NCI-H2107 (cell line): ENCODE measurements around the gene GABRG3.
"Not testable (repeated sequence)": the region's sequence is repeated elsewhere in the genome, so short reads cannot be mapped to it uniquely, and the experiment has no call there.

Experiments
- DNase-seq: peaks from one replicate; lab custom pipeline; 2025; lab: John Stamatoyannopoulos, UW

GABRG3 gene

DNA sequence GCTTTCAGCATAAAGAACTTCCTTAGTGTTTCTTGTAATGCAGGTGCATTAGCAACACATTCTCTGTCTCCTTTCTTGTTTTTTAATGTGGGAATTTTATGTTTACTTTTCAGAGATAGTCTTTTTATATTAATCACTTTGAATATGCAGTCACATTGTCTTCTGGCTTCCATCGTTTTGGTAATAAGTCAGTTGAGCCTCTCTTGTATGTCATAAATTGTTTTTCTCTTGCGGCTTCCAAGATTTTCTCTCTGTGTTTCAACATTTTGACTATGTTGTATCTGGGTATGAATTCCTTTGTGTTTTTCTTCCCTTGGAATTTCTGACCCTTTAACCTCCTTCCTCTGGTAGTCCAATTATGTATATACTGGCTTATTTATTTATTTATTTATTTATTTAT is 25.3 kb downstream of the GABRG3 start:
- no peak for DNase-seq

DNA sequence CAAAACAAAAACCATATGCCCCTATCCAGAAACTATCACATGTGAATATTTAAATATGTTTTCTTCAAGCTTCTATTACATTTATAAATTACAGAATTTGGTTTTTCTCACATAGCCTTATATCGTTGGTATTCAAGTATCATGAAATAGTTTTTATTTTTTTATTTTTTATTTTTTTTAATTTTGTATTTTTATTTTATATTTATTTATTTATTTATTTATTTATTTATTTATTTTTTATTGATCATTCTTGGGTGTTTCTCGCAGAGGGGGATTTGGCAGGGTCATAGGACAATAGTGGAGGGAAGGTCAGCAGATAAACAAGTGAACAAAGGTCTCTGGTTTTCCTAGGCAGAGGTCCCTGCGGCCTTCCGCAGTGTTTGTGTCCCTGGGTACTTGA is 32.0 kb downstream of the GABRG3 start:
- DNase-seq: not testable (repeated sequence)

DNA sequence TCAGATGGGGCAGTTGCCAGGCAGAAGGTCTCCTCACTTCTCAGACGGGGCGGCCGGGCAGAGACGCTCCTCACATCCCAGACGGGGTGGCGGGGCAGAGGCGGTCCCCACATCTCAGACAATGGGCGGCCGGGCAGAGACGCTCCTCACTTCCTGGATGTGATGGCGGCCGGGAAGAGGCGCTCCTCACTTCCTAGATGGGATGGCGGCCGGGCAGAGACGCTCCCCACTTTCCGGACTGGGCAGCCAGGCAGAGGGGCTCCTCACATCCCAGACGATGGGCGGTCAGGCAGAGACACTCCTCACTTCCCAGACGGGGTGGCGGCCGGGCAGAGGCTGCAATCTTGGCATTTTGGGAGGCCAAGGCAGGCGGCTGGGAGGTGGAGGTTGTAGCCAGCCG is 33.2 kb downstream of the GABRG3 start:
- DNase-seq: not testable (repeated sequence)

DNA sequence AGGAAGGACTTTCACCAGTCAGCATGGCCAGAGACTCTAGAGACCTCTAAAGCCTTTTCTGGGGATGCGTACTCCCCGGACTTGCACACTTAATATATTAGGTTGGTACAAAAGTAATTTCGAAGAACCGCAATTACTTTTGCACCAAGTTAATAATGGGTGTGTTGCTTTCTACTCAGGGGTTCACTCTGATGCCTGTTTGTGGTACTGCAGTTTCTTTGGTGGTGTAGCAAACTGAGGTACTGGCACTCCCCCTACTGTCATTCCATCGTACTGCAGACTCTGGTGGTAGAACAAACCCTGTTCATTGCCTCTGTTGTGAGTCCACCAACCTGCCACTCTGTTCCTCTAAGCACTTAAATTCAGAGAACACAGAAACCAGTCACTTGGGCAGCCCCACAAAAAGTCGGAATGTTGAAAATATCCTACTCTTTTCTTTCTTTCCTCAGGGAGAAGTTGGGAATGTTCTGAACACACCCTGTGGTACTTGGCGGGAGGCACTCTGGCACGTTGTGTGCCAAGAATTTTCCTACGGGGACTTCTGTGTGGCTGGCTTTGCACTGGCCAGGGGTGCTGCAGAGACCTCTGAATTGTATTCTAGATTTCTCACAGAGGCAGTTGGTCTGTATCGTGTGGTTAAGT is 46.3 kb downstream of the GABRG3 start:
- no peak for DNase-seq

DNA sequence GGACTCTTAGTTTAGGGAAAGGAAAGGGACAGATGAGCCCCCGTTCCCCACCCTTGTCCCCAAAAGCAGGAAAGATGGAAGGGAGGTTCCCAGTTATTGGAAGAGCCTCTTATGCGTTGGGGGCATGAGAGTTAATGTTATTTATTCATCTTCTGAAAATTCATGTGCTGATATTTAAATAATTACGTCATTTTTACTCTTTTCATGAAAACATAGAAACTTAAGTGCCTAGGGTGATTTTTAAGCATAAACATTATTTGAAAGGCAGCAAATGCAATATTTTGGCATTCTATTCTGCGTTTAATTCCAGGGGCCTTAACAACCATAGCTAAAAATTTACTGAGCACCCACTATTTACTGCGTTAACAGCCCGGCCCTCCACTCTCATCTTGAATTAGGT is 48.7 kb downstream of the GABRG3 start:
- DNase-seq: no peak

DNA sequence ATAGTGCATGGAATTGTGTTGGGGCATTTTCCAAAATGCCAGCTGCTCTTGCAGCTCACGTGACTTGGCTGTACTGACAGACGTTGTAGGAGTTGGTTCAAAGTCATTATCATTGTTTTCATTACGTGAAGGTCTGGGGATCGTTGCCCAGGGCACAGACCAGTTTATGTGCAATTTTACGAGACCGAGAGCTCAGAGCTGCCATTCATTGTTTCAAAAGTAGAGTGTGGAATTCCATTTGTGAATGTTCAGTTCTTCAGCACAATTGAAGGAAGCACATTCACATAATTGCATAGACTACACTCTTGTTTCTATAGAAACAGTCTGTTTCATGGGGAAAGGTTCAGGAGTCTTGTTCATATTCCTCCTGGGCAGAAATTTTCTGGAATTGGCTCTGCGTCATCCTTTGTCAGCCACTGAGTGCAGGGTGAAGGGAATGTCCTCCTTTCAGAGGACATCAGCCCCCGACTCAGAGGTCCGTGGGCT is 54.5 kb downstream of the GABRG3 start:
- no peak for DNase-seq

DNA sequence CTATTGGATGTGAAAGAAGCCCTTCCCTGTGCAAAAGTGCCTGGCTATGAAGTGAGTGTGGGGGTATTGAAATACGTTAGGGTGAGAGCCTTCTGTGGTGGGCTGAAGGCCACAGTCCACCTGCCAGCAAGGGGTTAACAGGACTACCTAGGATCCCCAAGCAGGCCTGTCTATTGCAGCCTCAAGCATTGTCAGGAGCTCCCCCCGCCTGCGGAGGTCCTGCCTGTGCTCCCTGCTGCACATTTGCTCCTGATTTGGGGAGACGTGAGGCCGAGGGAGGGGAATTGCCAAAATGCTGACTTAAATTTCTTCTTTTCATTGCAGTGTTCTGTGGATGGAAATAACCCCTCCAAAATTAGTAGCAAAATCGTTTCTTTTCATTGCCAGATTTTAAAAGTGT is 56.2 kb downstream of the GABRG3 start:
- no peak for DNase-seq

DNA sequence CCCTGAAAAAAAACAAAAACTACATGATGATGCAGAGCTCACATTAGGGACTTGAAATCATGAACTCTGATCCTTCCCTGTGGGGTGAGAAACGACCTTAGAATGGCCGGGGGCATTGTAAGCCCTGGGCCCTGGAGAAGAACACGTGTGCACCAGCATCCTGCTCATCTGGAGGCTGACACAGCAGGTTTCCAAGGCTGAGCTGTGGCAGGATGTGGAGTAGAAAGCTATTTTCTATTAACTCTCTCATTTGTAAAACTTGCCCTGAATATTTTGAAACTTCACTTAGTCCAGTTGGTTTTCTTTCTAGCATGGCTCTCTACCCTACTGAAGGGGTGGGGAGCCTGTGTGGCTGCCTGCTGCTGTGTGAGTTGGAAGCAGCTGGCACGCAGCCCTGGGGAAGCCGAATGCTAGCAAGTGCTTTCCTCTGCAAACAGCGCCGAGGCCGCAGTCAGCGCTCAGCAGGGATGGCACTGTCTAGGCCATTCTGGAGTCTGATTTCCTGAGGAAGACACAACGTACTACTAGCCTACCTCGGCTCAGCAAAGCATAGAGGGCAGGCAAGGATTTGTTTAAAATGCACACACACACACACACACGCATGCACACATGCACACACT is 58.0 kb downstream of the GABRG3 start:
- DNase-seq: no peak

DNA sequence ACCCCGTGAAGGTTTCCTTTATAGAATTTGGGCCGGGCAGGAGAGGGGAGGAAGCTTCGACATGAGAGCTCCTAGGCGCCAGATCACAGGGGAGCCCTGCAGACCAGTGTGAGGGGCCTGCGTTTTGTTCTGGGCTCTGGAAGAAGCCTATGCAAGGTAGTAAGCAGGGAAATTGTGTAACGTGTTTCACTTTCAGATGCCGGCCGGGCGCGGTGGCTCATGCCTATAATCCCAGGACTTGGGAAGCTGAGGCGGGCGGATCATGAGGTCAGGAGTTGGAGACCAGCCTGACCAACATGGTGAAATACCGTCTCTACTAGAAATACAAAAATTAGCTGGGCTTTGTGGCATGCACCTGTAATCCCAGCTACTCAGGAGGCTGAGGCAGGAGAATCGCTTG is 65.2 kb downstream of the GABRG3 start:
- DNase-seq: no peak

DNA sequence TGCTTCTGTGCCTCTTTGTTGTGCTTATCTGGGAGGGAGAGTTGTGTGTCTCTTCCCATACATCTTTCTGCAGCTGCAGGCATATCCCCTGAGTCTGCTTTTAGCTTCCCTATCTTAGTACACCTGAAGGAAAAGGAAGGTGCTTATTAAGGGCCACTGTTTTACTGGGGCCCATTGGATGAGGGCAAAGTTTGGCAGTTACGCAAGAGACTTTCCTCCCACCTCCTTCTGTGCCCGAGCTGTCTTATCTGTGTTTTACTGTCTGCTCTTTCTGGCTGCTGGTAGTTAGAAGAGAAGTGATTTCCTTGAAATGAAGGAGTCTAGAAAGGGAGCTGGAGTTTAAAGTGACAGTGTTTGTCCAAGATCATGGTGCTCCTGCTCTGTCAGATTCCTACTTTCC is 66.5 kb downstream of the GABRG3 start:
- DNase-seq: no peak

DNA sequence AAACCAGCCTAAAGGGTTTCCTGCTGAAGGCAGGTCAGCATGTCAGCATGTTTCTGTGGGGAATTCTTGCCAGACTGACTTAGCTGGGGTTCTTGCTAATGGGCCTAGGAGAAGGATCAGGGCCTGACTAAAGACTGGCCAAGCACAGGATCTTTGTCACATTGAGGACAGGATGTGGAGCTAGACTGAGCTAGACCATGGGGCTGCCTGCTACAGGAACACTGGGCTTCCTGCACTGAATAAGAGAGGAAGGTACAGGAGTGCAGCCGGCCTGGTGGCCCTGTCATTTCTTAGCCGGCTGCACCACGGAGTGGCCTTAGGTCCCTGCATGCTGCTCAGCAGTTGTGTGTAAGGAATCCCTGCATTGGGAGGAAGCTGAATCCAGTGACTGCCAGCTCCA is 68.2 kb downstream of the GABRG3 start:
- DNase-seq: no peak

DNA sequence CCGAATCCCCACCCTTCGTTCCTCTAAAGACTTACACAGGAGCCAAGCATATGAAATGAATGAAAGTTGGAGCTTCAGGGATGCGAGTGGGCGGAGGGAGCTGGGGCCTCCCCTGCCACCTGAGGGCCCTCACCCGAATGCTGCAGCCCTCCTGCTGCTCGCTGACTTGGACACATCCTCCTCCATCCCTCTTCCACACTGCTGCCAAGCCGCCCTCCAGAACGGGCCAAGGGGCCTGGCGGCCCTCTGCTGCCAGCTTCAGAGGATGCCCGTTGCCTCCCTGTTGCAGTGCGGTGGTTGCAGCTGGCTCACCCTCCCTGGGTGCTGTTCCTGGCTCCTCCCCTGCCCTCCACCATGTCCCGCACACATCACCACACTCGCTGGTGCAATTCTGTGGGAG is 71.2 kb downstream of the GABRG3 start:
- no peak for DNase-seq

DNA sequence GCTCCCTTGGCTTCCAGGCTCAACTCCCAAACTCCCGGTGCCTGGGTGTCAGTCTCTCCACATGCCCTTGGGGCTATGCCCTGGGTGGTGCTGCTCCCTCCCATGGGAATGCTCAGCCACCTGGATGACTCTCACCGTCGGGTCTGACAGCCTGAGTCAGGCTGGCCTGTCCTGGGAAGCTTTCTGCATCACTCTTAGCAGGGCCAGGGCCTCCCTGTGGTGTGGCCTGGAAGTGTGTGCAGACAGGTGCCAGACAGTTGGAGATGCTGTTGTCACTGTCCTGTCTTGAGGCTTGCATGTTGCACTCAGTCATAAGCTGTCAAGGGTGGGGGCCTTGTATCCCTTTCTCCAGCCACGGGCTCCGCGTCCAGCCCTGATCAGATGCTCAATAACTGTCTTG is 71.7 kb downstream of the GABRG3 start:
- DNase-seq: no peak

DNA sequence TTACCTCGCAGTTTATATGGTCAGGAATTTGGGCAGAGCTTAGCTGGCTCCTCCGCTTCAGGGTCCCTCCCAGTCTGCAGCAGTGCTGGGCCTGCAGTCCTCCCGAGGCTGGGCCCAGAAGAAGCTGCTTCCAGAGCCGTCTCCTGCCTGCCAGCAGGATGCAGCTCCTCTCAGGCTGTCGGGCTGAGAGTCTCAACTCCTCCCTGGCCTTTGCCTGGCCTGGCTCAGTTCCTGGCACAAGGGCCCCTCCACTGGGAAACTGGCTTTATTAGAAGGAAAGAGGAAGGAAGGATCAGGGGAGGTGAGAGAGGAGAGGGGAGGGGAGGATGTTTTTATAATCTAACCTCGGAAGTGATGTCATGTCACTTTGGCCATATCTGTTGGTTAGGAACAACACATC is 72.8 kb downstream of the GABRG3 start:
- no peak for DNase-seq

DNA sequence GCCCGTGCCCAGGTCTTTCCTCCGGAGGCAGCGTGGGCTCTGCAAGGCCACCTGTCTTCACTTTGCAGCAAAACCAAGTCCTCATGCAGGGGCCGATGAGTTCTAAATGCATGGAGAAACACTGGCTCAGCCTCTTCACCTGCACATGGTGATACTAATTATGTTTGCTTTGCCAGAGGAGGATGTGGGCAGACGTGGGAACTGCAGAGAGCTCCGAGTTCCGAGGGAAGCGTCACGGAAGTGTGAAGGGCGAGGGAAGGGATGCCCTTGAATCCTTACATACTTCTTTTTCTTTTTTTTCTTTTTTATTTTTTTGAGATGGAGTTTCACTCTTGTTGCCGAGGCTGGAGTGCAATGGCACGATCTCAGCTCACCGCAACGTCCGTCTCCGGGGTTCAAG is 74.8 kb downstream of the GABRG3 start:
- DNase-seq: no peak

DNA sequence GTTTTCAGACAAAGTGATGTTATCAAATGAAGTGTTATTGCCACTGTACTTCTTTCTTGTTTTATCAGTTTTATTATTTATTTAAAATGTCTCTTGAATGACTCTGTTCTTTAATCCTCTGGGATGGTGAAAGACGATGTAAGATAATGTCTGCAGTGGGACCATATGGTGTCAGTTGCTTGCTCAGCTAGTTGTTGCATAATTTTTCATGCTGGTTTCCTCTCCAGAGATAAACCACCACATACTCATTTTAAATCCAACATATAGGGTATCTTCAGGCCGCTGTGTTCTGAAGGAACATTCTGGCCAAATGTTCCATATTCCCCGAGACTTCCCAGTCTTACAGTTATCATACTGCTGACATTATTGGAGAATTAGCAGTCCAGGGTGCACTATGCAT is 75.9 kb downstream of the GABRG3 start:
- no peak for DNase-seq

DNA sequence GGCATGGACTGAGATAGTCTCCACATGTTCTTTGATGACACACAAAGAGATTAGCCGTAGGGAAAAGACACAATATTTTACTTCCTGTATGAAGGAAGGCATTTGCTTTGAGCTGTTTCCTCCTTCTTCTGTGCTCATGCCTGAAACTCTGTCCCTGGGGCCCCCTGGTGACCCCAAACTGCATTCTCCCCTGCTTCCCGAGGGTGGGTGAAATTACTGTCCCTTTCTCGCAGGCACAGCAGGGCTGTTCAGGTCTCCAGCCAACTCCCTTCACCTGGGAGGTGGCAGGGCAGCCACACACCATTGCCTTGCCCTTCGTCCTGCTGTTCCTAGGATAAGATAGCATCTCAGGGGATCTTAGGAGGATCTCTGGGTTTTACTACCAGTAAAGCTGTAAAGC is 79.2 kb downstream of the GABRG3 start:
- DNase-seq: no peak

DNA sequence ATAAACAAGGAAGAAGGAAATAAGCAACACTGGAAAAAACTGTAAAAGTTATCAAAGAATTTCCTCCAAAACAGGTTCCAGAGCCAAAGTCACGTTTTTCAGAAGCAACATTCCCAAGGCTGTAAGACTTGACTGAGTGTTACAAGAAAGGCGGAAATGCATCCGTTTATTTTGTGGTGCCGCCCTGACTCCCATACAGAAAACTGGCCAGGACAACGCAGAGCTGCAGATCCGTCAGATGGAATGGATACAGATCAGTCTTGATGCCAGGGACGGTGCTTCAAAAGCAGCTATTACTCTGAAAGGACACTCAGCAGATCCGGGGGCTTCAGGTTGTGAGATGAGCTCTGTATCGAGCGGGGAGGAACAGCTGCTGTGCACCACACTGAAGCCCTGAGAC is 83.4 kb downstream of the GABRG3 start:
- DNase-seq: no peak

DNA sequence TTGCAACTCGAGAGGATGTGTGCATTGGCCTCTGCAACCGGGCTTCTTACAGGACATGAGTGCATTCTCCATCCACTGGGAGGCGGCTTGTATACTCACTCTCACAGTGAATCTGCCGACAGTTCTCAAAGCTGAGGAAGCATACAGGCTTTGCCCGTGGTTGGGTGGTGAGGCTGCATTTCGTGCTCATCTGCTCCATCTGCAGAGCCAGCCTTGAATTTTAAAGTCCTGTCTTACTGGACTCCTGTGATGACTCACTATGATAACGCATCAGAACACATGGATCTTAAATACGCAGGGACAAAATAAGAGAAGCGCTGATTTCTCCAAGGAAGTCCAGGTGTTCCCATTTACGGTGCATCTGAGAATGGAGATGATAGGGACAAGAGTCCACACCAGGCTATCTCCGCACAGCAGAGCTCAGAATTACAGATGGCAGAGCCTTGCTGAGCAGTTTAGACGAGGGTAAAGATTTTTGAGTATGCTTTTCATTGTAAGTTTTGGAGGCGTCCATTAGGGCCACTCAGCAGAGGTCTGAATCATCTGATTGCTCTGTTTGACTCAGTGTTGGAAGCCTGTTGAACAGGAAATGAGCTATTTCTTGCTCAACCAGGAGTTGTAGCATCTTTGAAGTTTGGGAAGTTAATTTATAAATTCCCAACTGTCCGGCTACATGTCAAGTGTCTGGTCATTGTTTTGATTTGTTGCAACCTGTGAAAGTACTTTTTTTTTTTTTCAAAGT is 87.1 kb downstream of the GABRG3 start:
- DNase-seq: no peak

DNA sequence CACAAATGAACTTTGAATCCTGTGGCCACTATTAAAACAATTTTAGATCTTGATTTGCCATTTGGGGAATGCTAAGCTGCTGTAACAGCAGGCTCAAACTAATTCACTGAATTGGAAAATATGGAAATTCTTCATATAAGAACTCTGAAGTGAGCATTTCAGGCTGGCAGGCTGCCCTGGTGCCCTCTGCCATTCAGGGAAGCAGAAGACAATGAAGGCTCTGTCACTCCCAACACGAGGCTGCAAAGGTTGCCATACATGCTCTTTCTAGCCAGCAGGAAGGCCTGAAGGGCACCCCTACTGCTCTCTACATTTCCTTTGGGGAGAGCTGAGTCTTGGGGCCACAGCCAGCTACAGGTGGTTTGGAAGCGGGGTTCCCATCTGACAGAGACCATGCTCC is 88.0 kb downstream of the GABRG3 start:
- no peak for DNase-seq

DNA sequence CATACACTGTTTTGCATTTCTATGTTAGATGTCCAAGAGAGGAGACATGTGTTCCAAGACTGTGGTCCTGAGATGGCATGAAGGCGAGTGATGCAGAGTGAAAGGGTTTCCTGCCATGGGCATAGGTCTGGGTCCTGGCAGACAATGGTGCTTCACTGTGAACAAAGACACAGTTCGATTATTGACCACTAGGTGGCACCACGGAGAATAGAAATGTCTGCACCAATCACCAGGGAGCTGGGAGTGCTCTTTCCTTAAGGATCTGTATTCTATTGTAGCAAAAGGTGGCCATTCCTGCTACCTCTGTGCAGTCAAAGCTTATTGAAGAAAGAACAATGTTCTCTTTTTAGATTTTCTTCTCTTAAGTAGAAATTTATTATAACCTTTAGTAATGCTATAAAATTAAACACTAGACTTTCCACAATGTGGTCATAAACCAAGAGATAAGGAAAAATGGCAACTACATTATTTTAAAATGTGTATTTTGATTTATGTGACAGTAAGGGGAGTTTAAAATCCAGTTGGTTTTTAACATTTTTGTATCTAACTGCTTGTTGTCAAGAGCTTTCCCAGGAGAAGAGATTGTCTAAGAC is 88.7 kb downstream of the GABRG3 start:
- peak; percentile 0 for DNase-seq

DNA sequence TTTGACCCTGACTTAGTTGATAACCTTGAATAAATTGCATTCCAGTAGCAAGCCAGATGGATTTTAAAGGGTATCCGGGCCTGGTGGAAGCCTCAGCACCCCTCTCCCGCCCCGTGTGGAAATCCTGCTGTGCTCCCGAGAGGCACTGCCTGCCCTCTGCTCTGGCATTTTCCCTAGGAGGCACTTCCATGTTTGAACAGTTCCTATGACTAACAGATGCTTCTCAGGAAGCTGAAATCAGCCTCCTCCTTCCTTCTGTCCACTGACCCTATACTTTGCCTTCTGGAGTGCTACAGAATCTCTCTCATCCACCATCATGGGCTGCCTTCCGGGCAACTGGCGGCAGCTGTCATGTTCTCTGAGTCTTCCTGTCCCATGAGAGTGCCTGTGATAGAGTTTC is 90.8 kb downstream of the GABRG3 start:
- DNase-seq: no peak

DNA sequence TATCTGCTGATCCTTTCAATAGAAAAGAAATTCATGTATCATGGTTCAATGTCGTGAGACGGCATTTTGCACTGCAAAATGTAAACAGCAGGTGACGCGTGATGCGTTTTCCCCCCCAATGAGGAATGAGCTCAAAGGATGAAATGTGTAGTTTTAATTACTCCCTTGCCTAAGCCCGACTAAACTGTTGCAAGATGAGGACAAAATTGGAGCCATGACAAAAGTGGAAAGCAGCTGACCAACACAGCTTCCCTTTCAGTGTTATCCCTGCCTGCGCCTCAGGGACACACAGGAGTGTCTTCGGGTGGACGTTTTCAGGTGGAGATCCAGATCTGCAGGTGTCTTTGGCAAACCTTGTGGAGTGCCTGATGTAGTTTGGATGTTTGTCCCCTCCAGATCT is 92.0 kb downstream of the GABRG3 start:
- no peak for DNase-seq
